Measurements from ENCODE around the gene RDX. TPM values are rescaled to one million over a fixed set of nuclear protein-coding genes. Genes with fewer than 3 reads are reported as not detected.

RDX gene
- total RNA-seq, 4 donors from 2014 or later, result 58.7 to 135 (median 91.6) TPM

DNA sequence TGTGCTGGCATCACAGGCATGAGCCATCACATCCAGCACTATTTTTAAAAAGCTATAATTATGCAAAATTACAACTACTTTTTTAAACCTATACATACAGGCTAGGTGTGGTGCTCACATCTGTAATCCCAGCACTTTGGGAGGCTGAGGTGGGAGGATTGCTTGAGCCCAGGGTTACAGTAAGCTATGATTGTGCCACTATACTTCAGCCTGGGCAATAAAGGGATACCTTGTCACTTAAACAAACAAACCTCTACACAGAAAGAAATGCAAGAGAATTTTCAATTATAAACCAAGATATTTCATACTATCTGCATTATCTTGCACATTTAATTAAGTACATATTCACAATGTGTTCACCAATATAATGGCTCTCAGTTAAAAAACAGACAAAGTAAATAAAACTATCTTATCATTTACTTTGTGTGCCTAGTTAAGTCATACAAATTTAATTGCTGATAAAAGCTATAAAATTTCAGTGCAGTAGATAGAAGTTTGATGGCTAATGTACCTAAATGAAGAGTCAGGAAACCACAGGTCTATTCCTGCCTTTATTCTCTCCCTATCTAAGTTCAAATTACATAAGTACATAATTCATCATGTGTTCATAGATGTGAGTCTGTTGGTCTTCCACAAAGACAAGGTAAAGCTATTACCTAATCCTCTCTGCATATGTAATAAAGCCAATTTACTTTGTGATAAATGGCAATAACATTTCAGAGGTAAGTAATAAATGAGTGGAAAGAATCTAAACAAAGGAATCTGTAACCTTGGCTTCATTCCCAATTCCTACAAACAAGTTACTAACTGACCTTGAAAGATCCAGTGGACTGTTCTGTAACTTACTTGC is 9.0 kb upstream of the RDX start:
- TF ChIP-seq, protein P1, sequence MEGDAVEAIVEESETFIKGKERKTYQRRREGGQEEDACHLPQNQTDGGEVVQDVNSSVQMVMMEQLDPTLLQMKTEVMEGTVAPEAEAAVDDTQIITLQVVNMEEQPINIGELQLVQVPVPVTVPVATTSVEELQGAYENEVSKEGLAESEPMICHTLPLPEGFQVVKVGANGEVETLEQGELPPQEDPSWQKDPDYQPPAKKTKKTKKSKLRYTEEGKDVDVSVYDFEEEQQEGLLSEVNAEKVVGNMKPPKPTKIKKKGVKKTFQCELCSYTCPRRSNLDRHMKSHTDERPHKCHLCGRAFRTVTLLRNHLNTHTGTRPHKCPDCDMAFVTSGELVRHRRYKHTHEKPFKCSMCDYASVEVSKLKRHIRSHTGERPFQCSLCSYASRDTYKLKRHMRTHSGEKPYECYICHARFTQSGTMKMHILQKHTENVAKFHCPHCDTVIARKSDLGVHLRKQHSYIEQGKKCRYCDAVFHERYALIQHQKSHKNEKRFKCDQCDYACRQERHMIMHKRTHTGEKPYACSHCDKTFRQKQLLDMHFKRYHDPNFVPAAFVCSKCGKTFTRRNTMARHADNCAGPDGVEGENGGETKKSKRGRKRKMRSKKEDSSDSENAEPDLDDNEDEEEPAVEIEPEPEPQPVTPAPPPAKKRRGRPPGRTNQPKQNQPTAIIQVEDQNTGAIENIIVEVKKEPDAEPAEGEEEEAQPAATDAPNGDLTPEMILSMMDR (IDR thresholded peaks at IDR 0.05), result no peak
- no peak for ATAC-seq (ENCODE audit: low FRiP score)
- no peak for DNase-seq (ENCODE audit: low spot score)

DNA sequence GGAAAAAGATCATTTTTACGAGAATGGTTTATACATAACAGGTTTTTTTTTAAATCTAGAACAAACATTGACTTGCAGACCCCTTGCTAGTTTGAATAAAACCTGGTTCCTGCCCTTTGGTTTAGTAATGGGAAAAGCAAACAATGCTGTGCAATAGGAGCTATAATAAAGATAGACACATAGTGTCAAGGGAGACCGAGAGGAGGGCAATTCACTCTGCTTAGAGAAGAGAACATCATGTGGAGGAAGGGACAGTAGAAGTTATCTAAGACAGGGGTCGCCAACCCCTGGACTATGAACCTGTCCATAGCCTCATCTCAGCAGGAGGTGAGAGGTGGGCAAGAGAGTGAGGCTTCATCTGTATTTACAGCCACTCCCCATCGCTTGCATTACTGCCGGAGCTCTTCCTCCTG is 7.0 kb upstream of the RDX start:
- no peak for ATAC-seq (ENCODE audit: low FRiP score)
- TF ChIP-seq, protein P1 (IDR thresholded peaks at IDR 0.05), result no peak
- no peak for DNase-seq (ENCODE audit: low spot score)

DNA sequence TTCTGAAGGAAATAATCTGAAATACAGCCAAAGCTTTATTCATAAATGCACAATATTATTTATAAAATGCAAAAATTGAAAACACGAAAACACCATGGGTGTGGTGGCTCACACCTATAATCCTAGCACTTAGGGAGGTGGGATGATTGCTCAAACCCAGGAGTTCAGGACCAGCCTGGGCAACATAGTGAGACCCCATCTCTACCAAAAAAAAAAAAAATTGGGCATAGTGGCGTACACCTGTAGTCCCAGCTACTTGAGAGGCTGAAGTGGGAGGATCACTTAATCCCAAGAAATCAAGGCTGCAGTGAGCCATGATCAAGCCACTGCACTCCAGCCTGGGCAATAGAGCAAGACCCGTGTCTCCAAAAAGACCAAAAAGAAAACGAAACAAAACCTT is 5.2 kb upstream of the RDX start:
- ATAC-seq (ENCODE audit: low FRiP score) (no peak), DNase-seq (ENCODE audit: low spot score) (no peak)
- TF ChIP-seq, protein P1 (IDR thresholded peaks at IDR 0.05), result no peak

DNA sequence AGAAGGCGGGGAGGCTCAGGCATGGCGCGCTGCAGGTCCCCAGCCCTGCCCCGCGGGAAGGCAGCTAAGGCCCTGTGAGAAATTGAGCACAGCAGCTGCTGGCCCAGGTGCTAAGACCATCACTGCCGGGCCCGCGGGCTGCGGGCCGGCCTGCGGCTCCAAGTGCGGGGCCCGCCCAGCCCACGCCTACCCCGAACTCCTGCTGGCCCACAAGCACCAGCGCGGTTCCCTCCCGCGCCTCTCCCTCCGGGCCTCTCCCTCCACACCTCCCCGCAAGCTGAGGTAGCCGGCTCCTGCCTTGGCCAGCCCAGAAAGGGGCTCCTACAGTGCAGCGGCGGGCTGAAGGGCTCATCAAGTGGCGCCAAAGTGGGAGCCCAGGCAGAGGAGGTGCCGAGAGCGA is 4.6 kb upstream of the RDX start:
- no peak for DNase-seq (ENCODE audit: low spot score)
- ATAC-seq (ENCODE audit: low FRiP score), result no peak
- TF ChIP-seq, protein P1 (IDR thresholded peaks at IDR 0.05), result no peak

DNA sequence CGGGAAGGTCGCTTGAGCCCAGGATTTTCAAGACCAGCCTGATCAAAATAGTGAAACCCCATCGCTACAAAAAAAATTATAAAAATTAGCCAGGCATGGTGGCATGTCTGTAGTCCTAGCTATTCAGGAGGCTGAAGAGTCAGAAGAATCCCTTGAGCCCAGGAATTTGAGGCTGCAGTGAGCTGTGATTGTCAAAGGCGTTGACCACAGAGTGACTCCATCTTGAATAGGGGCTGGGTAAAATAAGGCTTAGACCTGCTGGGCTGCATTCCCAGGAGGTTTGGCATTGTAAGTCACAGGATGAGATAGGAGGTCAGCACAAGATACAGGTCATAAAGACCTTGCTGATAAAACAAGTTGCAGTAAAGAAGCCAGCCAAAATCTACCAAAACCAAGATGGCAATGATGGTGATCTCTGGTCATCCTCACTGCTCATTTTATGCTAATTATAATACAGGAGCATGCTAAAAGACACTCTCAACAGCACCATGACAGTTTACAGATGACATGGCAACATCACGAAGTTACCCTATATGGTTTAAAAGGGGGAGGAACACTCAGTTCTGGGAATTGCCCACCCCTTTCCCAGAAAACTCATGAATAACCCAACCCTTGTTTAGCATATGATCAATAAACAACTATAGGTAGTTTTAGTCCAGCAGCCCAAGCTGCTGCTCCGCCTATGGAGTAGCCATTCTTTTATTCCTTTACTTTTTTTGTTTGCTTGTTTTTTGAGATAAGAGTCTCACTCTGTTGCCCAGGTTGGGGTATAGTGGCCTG is 2.8 kb upstream of the RDX start:
- DNase-seq (ENCODE audit: low spot score), result no peak
- TF ChIP-seq, protein P1 (IDR thresholded peaks at IDR 0.05), result no peak
- ATAC-seq (ENCODE audit: low FRiP score), result no peak

DNA sequence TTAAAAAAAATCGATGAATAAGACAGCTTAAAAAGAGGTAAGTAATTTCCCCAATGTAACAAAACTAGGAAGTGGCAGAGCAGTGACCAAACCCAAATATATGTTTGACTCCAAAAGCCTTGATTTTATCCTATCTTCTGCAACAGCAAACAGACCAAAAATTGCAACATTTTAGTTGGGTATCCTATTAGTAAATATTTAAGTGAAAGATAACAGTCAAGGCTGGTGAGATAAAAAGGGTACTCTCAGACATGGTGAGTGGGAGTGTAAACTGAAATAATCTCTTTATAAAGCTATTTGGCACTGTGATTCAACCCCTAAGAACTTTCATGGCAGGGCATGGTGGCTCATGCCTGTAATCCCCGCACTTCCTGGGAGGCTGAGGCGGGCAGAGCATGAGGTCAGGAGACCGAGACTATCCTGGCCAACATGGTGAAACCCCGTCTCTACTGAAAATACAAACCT is 1.9 kb upstream of the RDX start:
- DNase-seq (ENCODE audit: low spot score) (no peak), ATAC-seq (ENCODE audit: low FRiP score) (peak; percentile 43)
- TF ChIP-seq, protein P1 (IDR thresholded peaks at IDR 0.05), result no peak
